H7 (cell line): Measurements from ENCODE around the gene GORASP2. TPM values are rescaled to one million over a fixed set of nuclear protein-coding genes. Genes with fewer than 3 reads are reported as not detected.

ENCODE experiments used
- DNase-seq: peaks from one replicate; pipeline ENCODE4 v3.0.0; 2012
- H3K27me3 ChIP-seq: 2 replicates; pipeline ENCODE4 v1.6.0; 2011; ENCODE audit warnings: mild to moderate bottlenecking, low read length; ENCODE audit not compliant: control insufficient read depth, insufficient read depth
- H3K36me3 ChIP-seq: replicated peaks from 2 replicates; pipeline ENCODE4 v1.5.1; 2011; ENCODE audit warnings: low read length; ENCODE audit not compliant: control insufficient read depth, insufficient read depth
- H3K4me3 ChIP-seq: 2 replicates; pipeline ENCODE4 v1.5.1; 2011; ENCODE audit warnings: low read depth, mild to moderate bottlenecking, control low read depth, low read length, moderate library complexity; ENCODE audit not compliant: insufficient read depth
- total RNA-seq: library from RNA; depleted of rRNA; stranded (reverse); fragments of >200 nt; shearing (Covaris generic); gene quantifications from 2 replicates; pipeline ENCODE4 v1.2.3, GENCODE V29; 2014

Gene GORASP2
- total RNA-seq, 1 experiment from 2014 or later: 49.1 TPM

DNA sequence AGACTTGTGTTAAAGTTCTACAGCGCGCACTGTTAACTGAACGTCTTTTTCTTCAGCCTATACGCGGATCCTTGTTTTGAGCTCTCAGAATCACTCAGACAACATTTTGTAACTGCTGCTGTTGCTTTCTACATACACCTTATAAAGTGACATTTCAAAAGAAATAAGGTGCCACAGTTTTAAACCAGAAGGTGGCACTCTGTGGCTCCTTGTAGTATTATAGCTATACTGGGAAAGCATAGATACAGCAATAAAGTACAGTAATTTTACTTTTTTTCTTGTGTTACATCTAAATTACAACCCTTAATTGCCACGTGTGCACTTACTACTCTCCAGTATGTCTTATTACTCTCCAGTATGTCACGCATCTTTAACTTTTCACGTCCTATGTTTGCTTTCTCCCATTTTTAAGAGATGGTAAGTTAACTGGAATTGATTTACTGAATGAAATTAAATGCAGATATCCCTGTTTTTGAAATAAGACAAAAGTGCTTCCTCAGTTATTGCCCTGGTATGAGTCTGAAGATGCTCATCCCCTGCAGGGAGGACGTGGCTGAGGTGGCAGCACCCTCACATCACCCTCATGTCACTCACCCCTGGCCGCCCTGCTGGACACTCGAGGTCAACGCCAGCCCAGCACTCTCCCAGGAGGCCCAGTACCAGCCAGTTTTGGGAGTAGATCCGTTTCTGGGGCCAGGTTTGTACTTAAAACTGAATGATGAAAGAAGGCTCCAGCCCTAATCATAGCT lies 37.8 kb downstream of the GORASP2 start:
- peak; percentile 71 for DNase-seq
- Histone ChIP-seq H3K4me3 (no peak overlapping the region), H3K27me3 (no peaks in the 10 kb centered on the region), H3K36me3 (peaks cover 23% of the 10 kb centered on the region)

DNA sequence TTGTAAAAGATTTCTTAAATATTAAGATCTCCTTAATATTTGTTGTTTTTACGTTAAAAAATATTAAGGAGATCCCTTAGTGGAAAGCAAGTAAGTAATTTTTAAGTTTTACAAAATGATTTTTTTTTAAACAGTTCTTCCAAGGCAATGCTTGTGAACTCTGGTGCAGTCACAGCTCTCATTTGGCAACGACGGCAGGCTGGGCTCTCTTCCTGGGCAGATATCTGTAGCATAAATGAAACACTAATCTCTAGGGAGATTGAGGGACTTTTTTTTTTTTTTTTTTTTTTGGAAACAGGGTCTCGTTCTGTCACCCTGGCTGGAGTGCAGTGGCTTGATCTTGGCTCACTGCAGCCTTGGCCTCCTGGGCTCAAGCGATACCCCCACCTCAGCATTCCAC lies 38.5 kb downstream of the GORASP2 start:
- H3K27me3 ChIP-seq: no peaks in the 10 kb centered on the region
- H3K36me3 ChIP-seq: peaks cover 20% of the 10 kb centered on the region
- no peak overlapping the region for H3K4me3 ChIP-seq
- DNase-seq: no peak

DNA sequence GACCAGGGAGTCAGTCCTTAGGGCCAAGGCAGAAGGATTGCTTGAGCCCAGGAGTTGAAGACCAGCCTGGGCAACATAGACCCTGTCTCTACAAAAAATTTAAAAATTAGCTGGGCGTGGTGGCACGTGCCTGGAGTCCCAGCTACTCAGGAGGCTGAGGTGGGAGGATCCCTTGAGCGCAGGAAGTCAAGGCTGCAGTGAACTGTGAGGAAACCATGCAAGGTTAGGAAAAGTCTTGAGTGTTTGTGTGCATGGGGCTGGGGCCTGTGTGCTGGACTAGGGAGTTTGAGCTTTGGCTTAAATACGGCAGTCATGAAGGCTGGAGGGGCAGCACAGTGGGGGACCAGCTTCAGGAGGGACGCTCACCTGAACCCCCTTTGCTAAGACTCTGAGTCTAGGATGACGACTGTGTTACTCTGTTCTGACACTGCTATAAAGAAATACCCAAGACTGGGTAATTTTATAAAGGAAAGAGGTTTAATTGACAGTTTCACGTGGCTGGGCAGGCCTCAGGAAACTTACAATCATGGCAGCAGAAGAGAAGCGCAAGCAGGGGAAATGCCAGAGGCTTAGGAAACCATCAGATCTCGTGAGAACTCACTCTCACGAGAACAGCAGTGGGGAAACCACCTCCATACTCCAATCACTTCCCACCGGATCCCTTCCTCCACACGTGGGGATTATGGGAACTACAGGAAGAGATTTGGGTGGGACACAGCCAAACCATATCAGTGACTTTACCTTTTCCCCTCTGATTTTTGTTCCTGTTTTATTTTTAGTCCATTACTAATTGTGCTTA lies 39.4 kb downstream of the GORASP2 start:
- DNase-seq: peak; percentile 27
- Histone ChIP-seq H3K4me3 (no peak overlapping the region), H3K36me3 (peaks cover 17% of the 10 kb centered on the region), H3K27me3 (no peaks in the 10 kb centered on the region)

DNA sequence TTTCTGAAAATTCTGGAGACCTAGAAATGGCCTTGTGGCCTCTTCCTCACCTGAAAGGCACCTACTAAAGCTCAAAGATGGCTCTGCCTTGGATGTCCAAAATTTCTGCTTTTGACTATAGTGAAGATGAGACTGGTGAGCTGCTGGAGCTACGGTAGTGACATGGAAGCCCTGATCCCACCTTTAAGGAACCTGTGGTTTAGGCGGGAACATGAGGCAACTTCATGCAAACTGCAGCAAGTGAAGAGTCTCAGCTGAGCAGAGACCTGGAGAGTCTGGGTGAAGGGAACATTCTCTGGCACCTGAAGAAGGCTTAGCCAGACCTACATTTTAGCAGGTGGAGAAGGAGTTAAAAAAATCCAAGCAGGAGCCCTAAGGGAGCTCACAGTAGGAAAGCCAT lies 40.0 kb downstream of the GORASP2 start:
- no peak overlapping the region for H3K4me3 ChIP-seq
- H3K36me3 ChIP-seq: peaks cover 15% of the 10 kb centered on the region
- H3K27me3 ChIP-seq: no peaks in the 10 kb centered on the region
- peak; percentile 15 for DNase-seq

DNA sequence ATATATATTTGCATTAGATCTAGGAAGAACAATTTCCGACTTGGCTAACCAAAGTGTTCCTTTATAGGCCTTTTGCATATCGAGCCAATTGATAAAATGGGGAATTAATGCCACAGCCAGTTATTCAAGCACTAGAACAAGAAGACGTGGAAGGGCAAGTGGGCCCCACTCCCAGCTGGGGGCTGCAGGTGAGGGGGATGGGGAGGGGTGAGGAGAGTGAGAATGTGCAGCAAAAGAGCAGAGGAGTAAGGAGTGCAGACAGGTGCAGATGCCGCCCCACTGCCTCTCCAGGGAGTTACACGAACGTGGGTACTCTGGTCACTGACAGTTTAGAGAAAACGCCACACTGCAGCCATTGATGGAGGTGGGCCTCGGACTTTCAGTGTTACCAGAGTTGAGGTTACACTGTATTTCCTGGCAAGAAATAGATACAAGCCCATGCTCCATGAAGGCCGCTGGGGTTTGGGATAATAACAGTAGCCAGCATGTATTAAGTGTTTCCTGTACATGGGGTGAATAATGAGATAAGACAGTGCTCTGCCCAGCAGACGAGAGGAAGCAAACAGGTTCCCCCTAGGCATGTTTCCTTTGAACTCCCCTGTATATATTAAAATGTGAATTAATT lies 40.9 kb downstream of the GORASP2 start:
- H3K4me3 ChIP-seq: no peak overlapping the region
- peaks cover 15% of the 10 kb centered on the region for H3K36me3 ChIP-seq
- DNase-seq: peak; percentile 39
- H3K27me3 ChIP-seq: no peaks in the 10 kb centered on the region

DNA sequence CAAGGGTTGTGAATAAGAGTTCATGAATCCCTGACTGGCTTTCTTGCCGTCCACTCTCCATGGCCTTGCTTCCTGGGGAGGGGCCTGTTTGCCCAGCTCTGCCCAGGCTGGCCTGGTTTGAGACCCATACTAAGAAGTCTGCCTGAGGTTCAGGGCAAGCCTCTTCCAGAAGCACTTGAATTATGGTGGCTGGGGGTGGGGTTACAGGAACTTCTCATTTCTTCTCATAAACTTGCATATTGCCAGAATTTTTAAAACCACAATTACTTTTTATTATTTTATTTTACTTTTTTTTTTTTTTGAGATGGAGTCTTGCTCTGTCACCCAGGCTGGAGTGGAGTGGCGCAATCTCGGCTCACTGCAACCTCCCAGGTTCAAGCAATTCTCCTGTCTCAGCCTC lies 42.0 kb downstream of the GORASP2 start:
- no peaks in the 10 kb centered on the region for H3K27me3 ChIP-seq
- H3K4me3 ChIP-seq: no peak overlapping the region
- peak; percentile 14 for DNase-seq
- peaks cover 8% of the 10 kb centered on the region for H3K36me3 ChIP-seq

DNA sequence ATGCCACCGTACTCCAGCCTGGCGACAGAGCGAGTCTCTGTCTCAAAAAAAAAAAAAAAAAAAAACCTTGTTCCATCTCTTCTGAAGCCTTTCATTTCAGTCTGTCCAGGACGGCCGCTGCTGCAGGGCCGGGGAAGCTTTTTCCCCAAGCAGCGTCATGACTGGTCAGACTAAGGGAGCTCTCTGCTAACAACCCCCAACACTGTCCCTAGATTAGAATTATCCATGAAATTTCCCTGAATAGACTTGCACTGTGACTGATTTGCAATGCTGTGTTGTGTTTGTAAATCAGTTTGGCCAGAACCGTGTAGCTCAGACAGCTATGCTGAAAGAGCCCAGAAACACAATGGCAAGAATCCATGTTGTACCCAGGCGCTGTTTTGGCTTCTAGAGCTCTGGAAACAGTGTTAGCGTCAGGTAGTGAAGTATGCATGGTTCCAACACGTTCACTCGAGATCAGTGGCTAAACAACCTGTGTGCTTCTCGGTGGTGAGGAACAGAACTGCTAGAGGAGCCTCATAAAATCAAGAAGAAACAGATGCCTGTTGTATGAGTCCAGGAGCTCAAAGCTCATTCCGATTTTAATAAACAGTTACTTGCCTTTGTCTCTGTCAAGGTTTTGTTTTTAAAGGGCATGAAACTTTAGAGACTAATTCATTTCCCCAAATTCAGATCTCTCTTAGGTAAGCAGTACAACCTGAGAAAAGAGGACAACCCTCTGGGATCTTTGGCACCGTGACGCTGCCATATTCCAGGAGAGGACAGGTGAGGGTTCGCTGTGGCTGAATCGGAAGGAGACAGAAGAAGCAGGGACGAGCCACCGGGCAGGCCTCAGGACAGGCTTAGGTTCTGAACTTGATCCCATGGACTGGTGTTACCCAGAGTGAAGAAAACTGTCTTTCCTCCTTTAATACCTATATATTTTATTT lies 43.5 kb downstream of the GORASP2 start:
- H3K36me3 ChIP-seq: no peaks in the 10 kb centered on the region
- no peak overlapping the region for H3K4me3 ChIP-seq
- DNase-seq: peak; percentile 63
- no peaks in the 10 kb centered on the region for H3K27me3 ChIP-seq

DNA sequence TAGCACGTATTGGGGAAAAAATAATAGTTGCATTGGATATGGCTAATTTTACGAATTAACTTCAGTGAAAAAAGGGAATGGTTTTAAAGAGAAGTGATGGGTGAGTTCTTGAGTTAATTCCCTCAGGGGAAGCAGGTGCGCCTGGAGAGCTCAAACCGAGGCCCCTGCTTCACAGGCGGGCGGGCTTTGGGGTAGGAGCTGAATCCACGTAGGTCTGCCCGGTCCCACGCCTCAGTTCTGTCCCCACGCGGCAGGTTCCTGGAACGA lies 44.1 kb downstream of the GORASP2 start:
- Histone ChIP-seq H3K4me3 (peak overlapping the region; percentile 28), H3K36me3 (no peaks in the 10 kb centered on the region), H3K27me3 (no peaks in the 10 kb centered on the region)
- no peak for DNase-seq

DNA sequence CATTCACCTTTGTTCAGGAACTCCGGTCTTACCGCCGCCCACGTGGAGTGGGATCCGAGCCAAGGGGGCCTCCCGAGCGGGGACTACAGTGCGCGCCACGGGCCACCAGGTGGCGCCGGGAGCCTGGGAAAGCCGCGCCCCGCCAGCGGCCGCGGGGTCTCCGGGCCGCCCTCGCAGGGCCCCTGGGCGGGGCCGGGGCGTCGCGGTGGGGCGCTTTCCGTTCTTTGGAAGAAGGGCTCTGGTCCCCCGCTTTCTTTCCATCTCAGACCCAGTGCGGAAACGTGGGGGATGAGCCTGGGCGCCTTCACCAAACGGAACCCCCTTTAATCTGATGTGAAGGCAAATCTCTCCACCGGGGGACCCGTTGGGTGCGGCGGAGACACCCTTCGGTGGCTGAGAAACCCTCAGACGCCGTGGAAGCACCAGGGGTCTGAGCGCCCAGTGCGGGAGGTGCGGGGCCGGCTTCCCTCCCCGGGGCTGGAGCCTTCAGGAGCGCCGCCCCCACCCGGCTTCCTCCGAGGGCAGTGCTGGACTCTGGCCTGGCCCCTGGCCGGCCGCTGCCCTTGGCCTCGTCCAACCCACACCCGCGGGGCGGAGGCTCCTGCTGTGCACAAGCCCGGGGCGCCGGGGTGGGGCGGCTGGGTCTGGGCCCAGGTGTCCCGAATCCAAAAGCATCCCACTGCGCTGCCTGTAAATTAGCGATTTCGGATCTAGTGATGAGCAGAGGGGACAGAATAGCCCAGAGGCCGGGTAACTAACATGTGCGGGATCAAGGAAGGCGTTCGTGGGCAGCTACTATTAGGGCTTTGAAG lies 44.6 kb downstream of the GORASP2 start:
- Histone ChIP-seq H3K27me3 (no peaks in the 10 kb centered on the region), H3K36me3 (no peaks in the 10 kb centered on the region), H3K4me3 (peak overlapping the region; percentile 56)
- peak; percentile 99 for DNase-seq

DNA sequence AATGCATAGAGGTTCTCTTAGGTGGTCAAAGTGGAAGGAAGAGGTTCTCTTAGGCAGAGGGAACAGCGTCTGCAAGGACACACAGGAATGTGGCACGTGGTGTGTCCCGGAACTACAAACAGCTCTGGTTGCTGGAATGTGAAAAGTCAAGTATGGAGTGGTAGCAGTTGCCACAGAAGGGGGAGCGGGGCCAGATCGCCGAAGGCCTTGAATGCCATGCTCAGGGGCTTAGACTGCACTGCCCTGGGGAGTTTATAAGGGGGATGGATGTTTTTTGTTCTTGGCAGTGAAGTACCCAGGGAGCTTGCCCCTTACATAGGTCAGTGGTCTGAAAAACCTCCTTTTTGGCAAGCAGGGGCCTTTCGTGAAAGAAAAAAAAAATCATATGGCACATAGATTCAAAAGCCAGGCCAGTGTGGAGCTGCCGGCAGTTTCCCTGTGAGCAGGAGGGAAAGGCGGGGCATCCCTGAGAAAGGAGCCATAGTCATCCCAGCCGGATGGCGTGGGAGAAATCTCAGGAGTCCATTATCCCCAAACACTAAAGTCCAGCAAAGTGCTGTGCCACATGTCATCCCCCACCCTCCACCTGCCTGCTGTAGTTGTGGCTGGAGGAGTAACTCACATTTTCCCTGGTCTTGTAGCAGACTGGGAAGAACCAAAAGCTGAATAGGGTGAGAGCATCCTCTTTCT lies 45.4 kb downstream of the GORASP2 start:
- Histone ChIP-seq H3K36me3 (no peaks in the 10 kb centered on the region), H3K27me3 (no peaks in the 10 kb centered on the region), H3K4me3 (no peak overlapping the region)
- peak; percentile 72 for DNase-seq

DNA sequence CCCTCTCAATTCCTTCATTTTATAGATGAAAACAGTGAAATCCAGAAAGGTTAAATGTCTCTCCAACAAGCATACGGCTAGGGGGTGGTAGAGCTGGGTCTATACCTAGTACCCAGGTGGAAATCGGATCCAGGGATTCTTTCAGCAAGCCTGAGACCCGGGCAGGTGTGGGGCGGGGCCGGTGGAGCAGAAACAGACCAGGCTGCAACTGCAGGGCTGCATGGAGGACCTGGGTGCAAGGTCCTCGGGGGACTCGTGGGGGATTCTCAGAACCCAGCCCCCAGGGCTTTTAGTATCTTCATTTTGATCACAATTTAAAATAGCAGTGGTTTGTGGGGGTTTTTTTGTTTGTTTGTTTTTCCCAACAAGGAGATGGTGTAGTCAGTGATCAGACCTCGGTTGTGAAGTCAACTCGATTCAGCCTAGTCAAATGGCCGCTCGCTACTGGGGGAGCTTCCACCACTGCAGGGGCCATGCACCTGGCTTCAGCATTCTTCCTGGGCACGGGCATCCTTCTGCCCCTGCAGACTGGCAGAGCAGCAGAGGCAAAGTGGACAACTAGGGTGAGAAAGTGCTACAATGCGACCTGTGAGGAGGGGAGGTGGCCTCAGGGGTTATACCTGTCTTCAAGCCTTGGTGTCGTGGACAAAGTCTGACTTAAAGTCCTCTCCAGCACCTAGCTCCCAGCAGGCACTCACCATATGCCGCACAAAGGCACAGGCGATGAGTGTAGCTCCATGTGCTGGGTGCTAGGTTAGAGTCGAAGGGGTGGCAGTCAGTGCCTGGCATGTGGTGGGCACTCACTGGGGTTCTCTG lies 46.3 kb downstream of the GORASP2 start:
- H3K4me3 ChIP-seq: no peak overlapping the region
- DNase-seq: peak; percentile 33
- H3K27me3 ChIP-seq: no peaks in the 10 kb centered on the region
- H3K36me3 ChIP-seq: no peaks in the 10 kb centered on the region

DNA sequence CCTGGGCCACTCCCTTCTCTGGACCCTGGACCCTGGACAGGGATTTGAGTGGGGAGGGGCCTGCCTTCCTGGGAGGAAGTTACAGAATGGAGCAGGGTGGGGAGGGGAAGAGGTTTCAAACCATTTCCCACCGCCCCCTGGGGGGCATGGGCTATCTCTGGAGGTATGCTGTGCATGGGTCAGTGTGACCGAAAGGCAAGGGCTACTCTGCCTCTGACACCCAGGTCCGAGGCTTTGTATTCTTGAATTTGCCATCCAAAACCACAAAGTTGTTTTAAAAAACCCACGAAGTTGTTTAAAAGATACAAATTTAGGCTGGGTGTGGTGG lies 46.9 kb downstream of the GORASP2 start:
- no peaks in the 10 kb centered on the region for H3K36me3 ChIP-seq
- no peak overlapping the region for H3K4me3 ChIP-seq
- no peak for DNase-seq
- no peaks in the 10 kb centered on the region for H3K27me3 ChIP-seq

DNA sequence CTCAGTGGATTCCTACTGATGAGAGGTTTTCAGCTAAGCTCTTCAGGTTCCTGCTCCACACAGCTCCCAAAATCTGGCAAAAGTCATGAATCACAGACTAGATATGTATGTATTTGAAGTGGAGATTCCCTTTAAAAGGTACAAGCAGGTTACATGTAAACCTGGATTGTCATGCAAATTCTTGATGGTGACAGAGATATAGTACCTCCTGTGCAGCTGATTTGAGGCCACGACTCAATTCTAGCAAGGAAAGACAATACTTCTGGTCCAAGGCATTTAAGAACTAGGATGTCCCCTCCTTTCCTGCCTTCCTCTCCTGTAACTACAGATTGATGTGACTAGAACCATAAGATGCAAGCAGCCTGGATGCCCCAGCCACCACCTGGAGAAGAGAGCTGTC lies 55.0 kb downstream of the GORASP2 start:
- no peak for DNase-seq
- Histone ChIP-seq H3K4me3 (no peak overlapping the region), H3K27me3 (no peaks in the 10 kb centered on the region), H3K36me3 (peaks cover 4% of the 10 kb centered on the region; the same call in 1 of the 2 replicates)
